Ascending aorta (tissue), 2 donors: ENCODE results near the gene CPNE1. TPM values are rescaled to one million over a fixed set of nuclear protein-coding genes. Genes with fewer than 3 reads are reported as not detected.
A peak's percentile ranks its signal among the peaks of the same experiment; 100 is the strongest.

ENCODE experiments used
- DNase-seq, 2 donors: peaks; one replicate each; pipeline ENCODE4 v3.0.0-alpha.2; 2019; ENCODE audit warnings: low spot score in 2 of 2
- H3K27ac ChIP-seq, 2 donors: fragments of 200-600 bp; sonication (generic); one replicate each; pipeline ENCODE4 v1.5.1; 2016 to 2017; ENCODE audit warnings: mild to moderate bottlenecking in 1 of 2
- H3K27me3 ChIP-seq: fragments of 200-600 bp; sonication (generic); one replicate; pipeline ENCODE4 v1.5.1; 2017
- H3K36me3 ChIP-seq, 2 donors: fragments of 200-600 bp; sonication (generic); one replicate each; pipeline ENCODE4 v1.5.1; 2016
- H3K4me1 ChIP-seq, 2 donors: fragments of 200-600 bp; sonication (generic); one replicate each; pipeline ENCODE4 v1.5.1; 2016 to 2017; ENCODE audit warnings: mild to moderate bottlenecking in 1 of 2
- H3K4me3 ChIP-seq, 2 donors: fragments of 200-600 bp; sonication (generic); one replicate each; pipeline ENCODE4 v1.5.1; 2016 to 2017; ENCODE audit warnings: mild to moderate bottlenecking in 1 of 2
- H3K9me3 ChIP-seq, 2 donors: fragments of 200-600 bp; sonication (generic); one replicate each; pipeline ENCODE4 v1.5.1; 2016
- intact Hi-C: fragments of 100-400 bp; cut with DNase I; formaldehyde crosslinking; loops from one replicate; pipeline ENCODE4 v1.15.1; 2023
- total RNA-seq: library from RNA; depleted of rRNA; stranded (reverse); fragments of >200 nt; gene quantifications from one replicate; pipeline ENCODE4 v1.1.0, GENCODE V29; 2016
- TF ChIP-seq, protein P1 (sequence below), 3 experiments: fragments of 200-600 bp in 2 of 3; fragments of 450-650 bp in 1 of 3; sonication (generic) in 2 of 3; IDR thresholded peaks; one replicate each; pipeline ENCODE4 v1.5.1; 2016 to 2019; ENCODE audit warnings: antibody characterized with exemption in 3 of 3, mild to moderate bottlenecking in 1 of 3, moderate library complexity in 1 of 3

CPNE1 gene
- total RNA-seq, 1 donor from 2014 or later: 208 TPM

DNA sequence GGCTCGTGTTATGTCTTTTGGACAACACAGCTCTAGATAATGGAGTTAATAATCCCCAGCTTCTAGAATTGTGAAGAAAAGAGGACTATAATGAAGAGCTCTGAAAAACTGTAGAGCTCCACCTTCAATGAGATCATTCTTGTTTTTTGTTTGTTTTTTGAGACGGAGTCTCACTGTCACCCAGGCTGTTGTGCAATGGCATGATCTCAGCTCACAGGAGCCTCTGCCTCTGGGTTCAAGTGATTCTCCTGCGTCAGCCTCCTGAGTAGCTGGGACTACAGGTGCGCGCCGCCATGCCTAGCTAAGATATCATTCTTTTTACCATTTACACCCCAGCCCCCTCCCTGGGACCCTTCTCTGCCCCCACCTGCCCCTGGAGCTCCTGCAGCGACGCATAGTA lies 86.2 kb downstream of the CPNE1 start:
- no peaks in the 10 kb centered on the region for H3K36me3 ChIP-seq
- TF ChIP-seq, protein P1, sequence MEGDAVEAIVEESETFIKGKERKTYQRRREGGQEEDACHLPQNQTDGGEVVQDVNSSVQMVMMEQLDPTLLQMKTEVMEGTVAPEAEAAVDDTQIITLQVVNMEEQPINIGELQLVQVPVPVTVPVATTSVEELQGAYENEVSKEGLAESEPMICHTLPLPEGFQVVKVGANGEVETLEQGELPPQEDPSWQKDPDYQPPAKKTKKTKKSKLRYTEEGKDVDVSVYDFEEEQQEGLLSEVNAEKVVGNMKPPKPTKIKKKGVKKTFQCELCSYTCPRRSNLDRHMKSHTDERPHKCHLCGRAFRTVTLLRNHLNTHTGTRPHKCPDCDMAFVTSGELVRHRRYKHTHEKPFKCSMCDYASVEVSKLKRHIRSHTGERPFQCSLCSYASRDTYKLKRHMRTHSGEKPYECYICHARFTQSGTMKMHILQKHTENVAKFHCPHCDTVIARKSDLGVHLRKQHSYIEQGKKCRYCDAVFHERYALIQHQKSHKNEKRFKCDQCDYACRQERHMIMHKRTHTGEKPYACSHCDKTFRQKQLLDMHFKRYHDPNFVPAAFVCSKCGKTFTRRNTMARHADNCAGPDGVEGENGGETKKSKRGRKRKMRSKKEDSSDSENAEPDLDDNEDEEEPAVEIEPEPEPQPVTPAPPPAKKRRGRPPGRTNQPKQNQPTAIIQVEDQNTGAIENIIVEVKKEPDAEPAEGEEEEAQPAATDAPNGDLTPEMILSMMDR (IDR thresholded peaks at IDR 0.05): no peak
- no peak overlapping the region for H3K27ac ChIP-seq
- intact Hi-C loops: no loop called here
- no peak for DNase-seq
- H3K9me3 ChIP-seq: peaks cover 0 to 5% of the 10 kb centered on the region in 2 donors
- no peak overlapping the region for H3K4me3 ChIP-seq
- no peaks in the 10 kb centered on the region for H3K4me1 ChIP-seq
- no peaks in the 10 kb centered on the region for H3K27me3 ChIP-seq

DNA sequence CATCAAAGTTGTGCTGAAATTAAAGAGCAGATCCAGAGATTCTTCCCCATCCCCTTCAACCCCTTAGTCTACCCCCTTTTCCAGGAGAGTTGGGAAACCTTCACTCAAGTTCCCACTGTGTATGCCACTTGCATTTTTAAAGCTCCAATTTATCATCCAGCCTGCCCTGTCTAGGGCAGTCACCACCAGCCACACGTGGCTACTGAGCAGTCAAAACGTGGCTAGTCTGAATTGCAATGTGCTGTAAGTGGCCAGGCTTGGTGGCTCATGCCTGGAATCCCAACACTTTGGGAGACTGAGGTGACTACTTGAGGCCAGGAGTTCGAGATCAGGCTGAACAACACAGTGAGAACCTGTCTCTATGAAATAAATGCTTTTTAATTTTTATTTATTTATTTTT lies 87.9 kb downstream of the CPNE1 start:
- DNase-seq: peak in 1 of 2 donors; percentile 27
- TF ChIP-seq, protein P1 (IDR thresholded peaks at IDR 0.05): no peak
- Histone ChIP-seq H3K27me3 (no peaks in the 10 kb centered on the region), H3K27ac (no peak overlapping the region), H3K9me3 (peaks cover 0 to 11% of the 10 kb centered on the region in 2 donors), H3K36me3 (no peaks in the 10 kb centered on the region), H3K4me1 (no peaks in the 10 kb centered on the region), H3K4me3 (no peak overlapping the region)
- intact Hi-C loops: no loop called here

Other genes starting within 250 kb of the CPNE1 start
- 0.21 TPM for gene GDF5, start 226.7 kb downstream of the CPNE1 start, total RNA-seq
- 17.0 TPM for gene CEP250, start 209.3 kb downstream of the CPNE1 start, total RNA-seq
- gene C20orf173, start 135.2 kb downstream of the CPNE1 start, total RNA-seq: not detected
- 67.7 TPM for gene ERGIC3, start 122.8 kb downstream of the CPNE1 start, total RNA-seq
- 35.3 TPM for gene SPAG4, start 49.1 kb downstream of the CPNE1 start, total RNA-seq
- 8.9 TPM for gene RBM12, start within 50 bp of the CPNE1 start, total RNA-seq
- 62.2 TPM for gene NFS1, start 34.5 kb upstream of the CPNE1 start, total RNA-seq
- 85.5 TPM for gene ROMO1, start 34.5 kb upstream of the CPNE1 start, total RNA-seq
- 232 TPM for gene RBM39, start 77.4 kb upstream of the CPNE1 start, total RNA-seq
- gene PHF20, start 107.1 kb upstream of the CPNE1 start, total RNA-seq: 109 TPM